KMS-11 (cell line): Measurements from ENCODE around the gene MFSD11.

Experiments used
- H2AFZ ChIP-seq: fragments of 200-600 bp; sonication (generic); 2 replicates; pipeline ENCODE4 v1.6.1; 2016; ENCODE audit warnings: antibody characterized with exemption, mixed run types, low read depth
- H3K27ac ChIP-seq: fragments of 200-600 bp; sonication (generic); 2 replicates; pipeline ENCODE4 v1.6.1; 2016; ENCODE audit warnings: mild to moderate bottlenecking, mixed run types
- H3K27me3 ChIP-seq: fragments of 200-600 bp; sonication (generic); 2 replicates; pipeline ENCODE4 v1.6.1; 2017; ENCODE audit warnings: mild to moderate bottlenecking, low read depth, mixed run types, moderate library complexity; ENCODE audit not compliant: insufficient read depth
- H3K36me3 ChIP-seq: fragments of 200-600 bp; sonication (generic); 2 replicates; pipeline ENCODE4 v1.6.1; 2017; ENCODE audit warnings: mild to moderate bottlenecking, mixed run types; ENCODE audit not compliant: insufficient read depth
- H3K4me1 ChIP-seq: fragments of 200-600 bp; sonication (generic); 2 replicates; pipeline ENCODE4 v1.6.1; 2016; ENCODE audit warnings: mild to moderate bottlenecking, low read depth, mixed run types; ENCODE audit not compliant: poor library complexity, severe bottlenecking
- H3K4me2 ChIP-seq: fragments of 200-600 bp; sonication (generic); 2 replicates; pipeline ENCODE4 v1.7.0; 2016; ENCODE audit warnings: mild to moderate bottlenecking, mixed run types
- H3K4me3 ChIP-seq: fragments of 200-600 bp; sonication (generic); IDR thresholded peaks from 2 replicates; pipeline ENCODE4 v1.6.1; 2017; ENCODE audit warnings: low read depth, low read length, mixed read lengths; ENCODE audit not compliant: insufficient read depth
- H3K79me2 ChIP-seq: fragments of 200-600 bp; sonication (generic); 2 replicates; pipeline ENCODE4 v1.6.1; 2016; ENCODE audit warnings: low read depth, mixed run types; ENCODE audit not compliant: insufficient read depth
- H3K9ac ChIP-seq: fragments of 200-600 bp; sonication (generic); 2 replicates; pipeline ENCODE4 v1.6.1; 2016; ENCODE audit warnings: mild to moderate bottlenecking, mixed run types
- H4K20me1 ChIP-seq: fragments of 200-600 bp; sonication (generic); 2 replicates; pipeline ENCODE4 v1.6.1; 2016; ENCODE audit warnings: mild to moderate bottlenecking, mixed run types; ENCODE audit not compliant: insufficient read depth
- TF ChIP-seq, protein P1 (sequence below): fragments of 200-600 bp; sonication (generic); conservative IDR thresholded peaks from 2 replicates; pipeline ENCODE4 v1.6.1; 2017; ENCODE audit warnings: low read depth, mild to moderate bottlenecking, antibody characterized with exemption, low read length, moderate library complexity, mixed read lengths

MFSD11 gene

DNA sequence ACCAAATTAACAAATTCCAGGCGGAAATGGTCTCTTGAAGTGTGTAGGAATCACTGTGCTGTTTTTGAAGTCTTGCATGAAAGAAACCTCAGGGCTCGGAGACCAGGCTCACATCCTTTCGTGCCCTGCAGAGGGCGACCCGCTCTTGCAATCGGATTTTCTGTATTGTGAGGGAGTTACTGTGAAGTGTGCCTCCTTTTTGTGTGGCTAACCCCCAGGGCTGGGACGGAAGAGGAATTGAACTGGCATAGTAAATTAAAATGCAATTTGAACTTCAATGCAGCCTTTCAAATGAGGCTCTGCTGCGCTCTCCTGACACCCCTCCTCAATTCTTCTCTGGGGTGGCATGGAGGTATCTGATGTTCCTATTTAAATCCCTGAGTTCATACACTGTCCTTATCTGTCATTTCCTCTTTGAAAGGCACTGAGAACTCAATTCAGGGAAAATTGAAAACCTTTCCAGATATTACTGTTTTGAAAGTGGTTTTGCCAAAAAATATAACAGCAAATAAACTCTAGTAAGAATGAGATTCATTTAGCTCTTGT lies 78.7 kb downstream of the MFSD11 start:
- peak overlapping the region; percentile 51 for H2AFZ ChIP-seq
- TF ChIP-seq, protein P1, sequence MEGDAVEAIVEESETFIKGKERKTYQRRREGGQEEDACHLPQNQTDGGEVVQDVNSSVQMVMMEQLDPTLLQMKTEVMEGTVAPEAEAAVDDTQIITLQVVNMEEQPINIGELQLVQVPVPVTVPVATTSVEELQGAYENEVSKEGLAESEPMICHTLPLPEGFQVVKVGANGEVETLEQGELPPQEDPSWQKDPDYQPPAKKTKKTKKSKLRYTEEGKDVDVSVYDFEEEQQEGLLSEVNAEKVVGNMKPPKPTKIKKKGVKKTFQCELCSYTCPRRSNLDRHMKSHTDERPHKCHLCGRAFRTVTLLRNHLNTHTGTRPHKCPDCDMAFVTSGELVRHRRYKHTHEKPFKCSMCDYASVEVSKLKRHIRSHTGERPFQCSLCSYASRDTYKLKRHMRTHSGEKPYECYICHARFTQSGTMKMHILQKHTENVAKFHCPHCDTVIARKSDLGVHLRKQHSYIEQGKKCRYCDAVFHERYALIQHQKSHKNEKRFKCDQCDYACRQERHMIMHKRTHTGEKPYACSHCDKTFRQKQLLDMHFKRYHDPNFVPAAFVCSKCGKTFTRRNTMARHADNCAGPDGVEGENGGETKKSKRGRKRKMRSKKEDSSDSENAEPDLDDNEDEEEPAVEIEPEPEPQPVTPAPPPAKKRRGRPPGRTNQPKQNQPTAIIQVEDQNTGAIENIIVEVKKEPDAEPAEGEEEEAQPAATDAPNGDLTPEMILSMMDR: peak; percentile 74
- H3K4me2 ChIP-seq: no peak overlapping the region; the same call in 1 of the 2 replicates

DNA sequence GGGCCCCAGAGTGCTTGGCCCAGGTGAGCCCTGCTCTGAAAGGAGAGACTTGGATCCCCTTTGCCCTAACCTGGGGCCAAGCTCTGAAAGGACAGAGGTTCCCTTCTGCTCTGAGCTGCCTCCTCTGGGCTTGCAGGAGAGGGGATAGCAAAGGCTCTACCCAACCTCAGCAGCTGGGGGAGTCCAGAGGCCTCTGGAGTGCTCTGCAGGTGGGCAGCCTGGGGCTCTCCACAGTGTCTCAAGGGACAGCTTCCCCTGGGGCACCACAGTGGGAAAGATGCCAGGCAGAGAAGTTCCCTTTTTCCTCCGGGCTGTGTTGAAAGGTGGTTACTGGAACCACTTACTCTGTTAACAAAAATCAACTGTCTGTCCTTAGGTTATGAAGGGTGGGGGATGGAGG lies 82.1 kb downstream of the MFSD11 start:
- H2AFZ ChIP-seq: no peak overlapping the region
- no peaks in the 10 kb centered on the region for H4K20me1 ChIP-seq
- TF ChIP-seq, protein P1: no peak
- H3K4me2 ChIP-seq: no peak overlapping the region
- no peaks in the 10 kb centered on the region for H3K79me2 ChIP-seq
- no peaks in the 10 kb centered on the region for H3K36me3 ChIP-seq
- H3K27ac ChIP-seq: no peak overlapping the region
- no peak overlapping the region for H3K9ac ChIP-seq
- no peak overlapping the region for H3K4me3 ChIP-seq
- peaks cover 7% of the 10 kb centered on the region for H3K4me1 ChIP-seq
- no peaks in the 10 kb centered on the region for H3K27me3 ChIP-seq

More for the DNA sequence above, 78.7 kb downstream of the MFSD11 start:
- H4K20me1 ChIP-seq: no peaks in the 10 kb centered on the region
- no peaks in the 10 kb centered on the region for H3K79me2 ChIP-seq
- H3K36me3 ChIP-seq: no peaks in the 10 kb centered on the region
- no peaks in the 10 kb centered on the region for H3K27me3 ChIP-seq
- H3K4me1 ChIP-seq: peaks cover 7% of the 10 kb centered on the region
- no peak overlapping the region for H3K4me3 ChIP-seq
- H3K9ac ChIP-seq: no peak overlapping the region
- no peak overlapping the region for H3K27ac ChIP-seq

DNA sequence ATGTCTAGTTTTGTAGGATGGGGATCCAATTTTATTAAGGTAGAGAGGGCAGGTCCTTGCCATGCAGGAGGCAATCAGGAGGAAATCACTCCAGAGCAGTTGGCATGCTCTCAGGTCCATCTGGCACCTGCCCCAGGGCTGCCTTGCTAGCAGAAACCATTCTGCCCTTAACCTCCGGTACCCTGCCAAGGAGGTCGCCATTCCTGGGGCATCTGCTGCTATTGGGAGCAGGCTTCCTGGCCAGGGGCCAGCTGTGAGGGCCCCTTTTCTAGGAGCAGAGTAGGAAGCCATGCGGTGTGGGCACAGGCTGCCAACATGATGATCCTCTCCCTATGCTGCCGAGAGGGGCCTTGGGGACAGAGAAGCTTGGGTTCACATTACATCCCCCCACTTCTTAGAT lies 82.6 kb downstream of the MFSD11 start:
- no peaks in the 10 kb centered on the region for H3K36me3 ChIP-seq
- peaks cover 7% of the 10 kb centered on the region for H3K4me1 ChIP-seq
- TF ChIP-seq, protein P1: no peak
- no peaks in the 10 kb centered on the region for H4K20me1 ChIP-seq
- H3K4me3 ChIP-seq: no peak overlapping the region
- H3K27me3 ChIP-seq: no peaks in the 10 kb centered on the region
- no peak overlapping the region for H2AFZ ChIP-seq
- H3K4me2 ChIP-seq: no peak overlapping the region
- no peaks in the 10 kb centered on the region for H3K79me2 ChIP-seq
- no peak overlapping the region for H3K27ac ChIP-seq
- H3K9ac ChIP-seq: no peak overlapping the region

DNA sequence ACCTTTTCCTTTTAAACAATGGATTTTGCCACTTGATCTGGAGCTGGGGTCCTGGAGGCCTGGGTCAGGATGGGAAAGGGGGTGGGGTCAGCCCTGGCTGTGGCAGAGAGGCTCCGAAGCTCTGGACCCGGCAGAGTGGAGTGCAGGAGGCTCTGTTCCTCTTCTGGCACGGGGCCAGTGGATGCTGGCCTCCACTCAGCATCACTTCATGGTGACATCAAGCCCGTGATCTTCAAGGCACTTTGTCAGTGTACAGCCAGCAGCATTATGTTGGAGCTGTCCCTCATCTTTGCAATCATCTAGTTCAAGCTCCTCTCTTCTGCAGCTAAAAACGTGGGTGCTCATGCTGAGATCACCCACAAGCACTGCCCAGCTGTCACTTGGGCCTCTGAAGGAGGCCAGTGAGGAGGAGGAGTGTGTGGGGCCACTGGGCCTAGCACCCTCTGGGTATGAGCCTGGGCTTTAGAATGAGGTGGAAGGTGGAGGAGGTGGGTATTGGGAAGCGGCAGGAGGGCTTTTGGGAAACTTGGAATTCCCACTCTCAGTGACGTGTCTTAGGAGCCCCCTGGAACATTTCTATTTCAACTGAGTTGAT lies 84.4 kb downstream of the MFSD11 start:
- Histone ChIP-seq H4K20me1 (no peaks in the 10 kb centered on the region), H3K79me2 (no peaks in the 10 kb centered on the region), H3K27ac (no peak overlapping the region), H3K9ac (no peak overlapping the region), H3K36me3 (no peaks in the 10 kb centered on the region), H3K27me3 (no peaks in the 10 kb centered on the region), H3K4me1 (no peaks in the 10 kb centered on the region), H2AFZ (no peak overlapping the region), H3K4me3 (no peak overlapping the region), H3K4me2 (no peak overlapping the region)
- TF ChIP-seq, protein P1: no peak
